Ramos (cell line): ENCODE measurements around the gene KIF3B.
"Not testable (repeated sequence)": the region's sequence is repeated elsewhere in the genome, so short reads cannot be mapped to it uniquely, and the experiment has no call there.

Source experiments
- in situ Hi-C: fragments of 300-500 bp; cut with MboI; formaldehyde crosslinking; loops from one replicate; pipeline ENCODE4 v1.14.3; 2022; ENCODE audit warnings: low sequenced_read_pairs; ENCODE audit not compliant: unreplicated experiment

Gene KIF3B

GRCh38 chr20:32291166-32291565 lies 13.7 kb downstream of the KIF3B start:
- in situ Hi-C loops, result no loop called here

GRCh38 chr20:32292548-32292947 lies 15.1 kb downstream of the KIF3B start:
- in situ Hi-C loops, result no loop called here

- in situ Hi-C loops, result no loop called here
These were observed 16.6 kb downstream of the KIF3B start for GRCh38 chr20:32294071-32294470.

DNA sequence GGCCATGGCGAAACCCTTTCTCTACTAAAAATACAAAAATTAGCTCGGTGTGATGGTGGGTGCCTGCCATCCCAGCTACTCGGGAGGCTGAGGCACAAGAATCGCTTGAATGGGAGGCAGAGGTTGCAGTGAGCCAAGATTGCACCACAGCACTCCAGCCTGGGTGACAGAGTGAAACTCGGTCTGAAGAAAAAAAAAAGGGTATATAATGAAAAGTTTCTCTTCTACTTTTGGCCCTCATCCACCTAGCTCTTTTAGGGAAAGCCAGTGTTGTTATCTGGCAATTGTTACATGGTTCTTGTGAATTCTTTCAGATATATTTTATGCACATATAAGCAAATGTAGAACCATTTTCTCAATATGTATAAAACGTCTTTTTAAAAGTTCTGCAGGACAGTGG lies 19.0 kb downstream of the KIF3B start:
- in situ Hi-C loops, result no loop called here

DNA sequence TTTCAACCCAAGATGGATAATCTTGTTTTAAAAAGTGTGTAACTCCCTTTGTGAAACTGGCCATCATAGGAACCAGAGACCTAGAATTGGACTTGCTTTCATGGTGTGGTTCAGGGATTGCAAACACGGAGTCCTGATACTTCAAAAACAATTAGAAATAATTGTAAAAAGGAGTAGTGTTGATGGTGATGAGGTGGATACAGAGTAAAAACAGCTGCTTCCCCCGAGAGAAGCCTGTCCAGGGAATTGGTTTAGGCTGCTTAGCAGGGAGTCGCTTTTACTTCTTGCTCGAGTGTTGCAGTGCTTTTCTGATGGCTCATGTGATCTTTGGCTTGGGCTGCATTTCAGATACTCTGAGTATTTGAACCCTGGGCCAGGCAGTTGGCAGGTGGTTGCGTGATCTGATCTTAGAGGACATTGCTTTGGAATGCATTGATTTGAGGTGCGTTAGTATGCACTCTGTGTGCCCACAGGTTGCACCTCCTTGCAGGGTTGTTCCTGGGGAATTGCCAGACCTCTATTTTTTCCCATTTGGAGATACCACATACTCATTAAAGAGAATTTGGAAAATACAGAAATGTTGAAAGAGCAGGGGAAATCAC lies 19.5 kb downstream of the KIF3B start:
- in situ Hi-C loops, result no loop called here

- in situ Hi-C loops, result no loop called here
These were observed 20.0 kb downstream of the KIF3B start for GRCh38 chr20:32297439-32297838.

DNA sequence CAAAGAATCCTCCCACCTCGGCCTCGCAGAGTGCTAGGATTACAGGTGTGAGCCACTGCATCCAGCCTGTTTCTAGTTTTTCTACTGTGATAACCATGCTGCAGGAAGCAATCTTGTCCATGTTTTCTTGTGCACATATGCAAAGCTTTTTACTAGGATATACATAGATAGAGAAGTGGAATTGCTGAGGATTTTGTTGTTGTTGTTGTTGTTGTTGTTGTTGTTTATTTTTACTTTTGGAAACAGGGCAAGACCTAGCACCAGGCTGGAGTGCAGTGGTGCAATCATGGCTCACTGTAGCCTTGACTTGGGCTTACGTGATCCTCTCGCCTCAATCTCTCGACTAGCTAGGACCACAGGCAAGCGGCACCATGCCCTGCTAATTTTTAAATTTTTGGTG lies 23.2 kb downstream of the KIF3B start:
- in situ Hi-C loops, result no loop called here

- in situ Hi-C loops, result no loop called here
These were observed 24.5 kb downstream of the KIF3B start for GRCh38 chr20:32301719-32302506.

DNA sequence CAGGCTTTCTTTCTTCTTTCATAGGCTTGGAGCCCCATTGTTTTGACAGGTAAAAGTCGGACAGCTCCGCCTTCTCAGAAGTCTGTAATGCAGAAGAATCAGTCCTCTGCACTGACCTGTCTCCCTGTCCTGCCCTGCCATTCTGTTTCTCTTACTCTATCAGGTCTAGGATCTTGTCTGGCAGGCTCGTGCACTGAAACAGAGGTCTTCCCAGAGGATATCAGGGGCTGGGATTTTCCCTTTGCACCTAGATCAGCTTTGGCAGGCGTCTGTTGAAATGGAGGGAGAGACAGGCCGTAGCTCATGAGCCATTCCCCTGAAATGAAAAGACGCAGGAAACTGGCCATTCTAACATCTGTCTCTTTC lies 25.0 kb downstream of the KIF3B start:
- in situ Hi-C loops, result no loop called here

- in situ Hi-C loops, result no loop called here
These were observed 26.8 kb downstream of the KIF3B start for GRCh38 chr20:32304131-32304746.

DNA sequence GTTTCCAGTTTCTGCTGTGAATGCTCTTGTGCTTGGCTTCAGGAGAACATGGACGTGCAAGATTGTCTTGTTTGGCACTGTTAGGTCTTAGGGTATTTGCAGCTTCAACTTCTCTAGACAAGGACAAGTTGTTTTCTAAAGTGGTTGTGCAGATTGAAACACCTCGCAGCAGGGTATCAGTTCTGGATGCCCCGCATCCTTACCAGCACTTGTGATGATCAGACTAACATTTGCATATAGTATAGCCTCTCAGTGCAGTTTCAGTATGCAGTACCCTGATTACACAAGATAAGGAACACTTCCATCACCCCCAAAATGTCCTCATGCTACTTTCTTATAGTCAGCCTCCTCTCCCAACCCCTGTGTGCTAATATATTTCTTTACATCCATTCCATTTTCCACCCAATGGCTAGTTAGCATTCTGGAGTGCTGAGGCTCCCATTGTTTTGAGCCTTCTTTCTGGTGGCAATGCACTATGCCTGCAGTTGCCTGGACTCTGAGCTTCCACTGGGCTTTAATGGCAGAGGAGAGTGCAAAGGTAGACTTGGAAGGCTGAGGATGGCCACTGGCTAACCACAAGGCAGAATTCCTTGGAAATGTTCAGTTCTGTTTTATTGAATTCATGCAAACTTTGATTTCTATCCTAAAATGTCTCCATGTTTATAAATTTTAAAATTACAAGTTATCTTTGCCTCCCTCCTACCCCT lies 35.4 kb downstream of the KIF3B start:
- in situ Hi-C loops, result no loop called here

- in situ Hi-C loops, result no loop called here
These were observed 37.3 kb downstream of the KIF3B start for GRCh38 chr20:32314768-32315167.

DNA sequence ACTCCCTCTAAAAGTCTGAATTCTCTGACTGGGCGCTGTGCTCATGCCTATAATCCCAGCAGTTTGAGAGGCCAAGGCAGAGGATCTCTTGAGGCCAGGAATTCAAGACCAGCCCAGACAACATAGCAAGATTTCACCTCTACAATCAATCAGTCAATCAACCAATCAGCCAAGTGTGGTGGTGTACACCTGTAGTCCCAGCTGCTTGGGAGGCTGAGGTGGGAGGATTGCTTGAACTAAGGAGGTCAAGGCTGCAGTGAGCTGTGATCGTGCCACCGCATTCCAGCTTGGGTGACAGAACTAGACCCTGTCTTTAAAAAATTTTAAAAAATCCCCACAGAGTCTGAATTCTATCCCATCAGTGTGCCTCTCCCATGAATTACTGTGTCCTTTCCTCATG lies 37.9 kb downstream of the KIF3B start:
- in situ Hi-C loops, result no loop called here

DNA sequence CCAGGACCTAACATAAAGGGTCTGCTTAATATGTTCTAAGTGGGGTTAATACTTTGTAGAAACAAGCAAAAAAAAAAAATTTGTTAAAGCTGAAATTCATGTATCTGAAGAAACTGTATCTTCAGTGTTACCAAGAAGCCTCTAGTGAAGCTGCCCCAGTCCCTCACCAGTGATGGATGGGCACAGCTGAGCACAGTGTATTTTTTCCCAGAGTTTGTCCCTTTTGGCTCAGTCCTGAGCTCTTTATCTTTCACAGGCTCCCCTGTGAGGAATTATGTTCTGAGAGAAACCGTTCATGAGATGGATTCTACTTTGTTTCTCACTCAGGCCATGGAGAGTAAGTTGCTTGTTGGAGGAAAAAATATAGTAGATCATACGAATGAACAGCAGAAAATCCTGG lies 38.4 kb downstream of the KIF3B start:
- in situ Hi-C loops, result no loop called here

DNA sequence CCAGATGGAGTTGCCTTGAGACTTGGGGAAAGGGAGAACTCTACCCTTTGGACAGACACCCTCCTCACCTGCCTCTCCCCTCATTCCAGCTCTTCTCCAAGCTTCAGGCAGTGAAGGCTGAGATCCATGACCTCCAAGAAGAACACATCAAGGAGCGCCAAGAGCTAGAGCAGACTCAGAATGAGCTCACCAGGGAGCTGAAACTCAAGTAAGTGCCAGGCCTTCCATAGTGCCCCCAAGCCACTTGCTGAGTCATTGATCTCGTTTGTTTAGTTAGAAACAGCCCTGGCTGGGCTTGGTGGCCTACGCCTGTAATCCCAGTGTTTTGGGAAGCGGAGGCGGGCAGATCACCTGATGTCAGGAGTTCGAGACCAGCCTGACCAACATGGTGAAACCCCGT lies 39.2 kb downstream of the KIF3B start:
- in situ Hi-C loops, result no loop called here

- in situ Hi-C loops, result no loop called here
These were observed 41.6 kb downstream of the KIF3B start for GRCh38 chr20:32319100-32319499.

DNA sequence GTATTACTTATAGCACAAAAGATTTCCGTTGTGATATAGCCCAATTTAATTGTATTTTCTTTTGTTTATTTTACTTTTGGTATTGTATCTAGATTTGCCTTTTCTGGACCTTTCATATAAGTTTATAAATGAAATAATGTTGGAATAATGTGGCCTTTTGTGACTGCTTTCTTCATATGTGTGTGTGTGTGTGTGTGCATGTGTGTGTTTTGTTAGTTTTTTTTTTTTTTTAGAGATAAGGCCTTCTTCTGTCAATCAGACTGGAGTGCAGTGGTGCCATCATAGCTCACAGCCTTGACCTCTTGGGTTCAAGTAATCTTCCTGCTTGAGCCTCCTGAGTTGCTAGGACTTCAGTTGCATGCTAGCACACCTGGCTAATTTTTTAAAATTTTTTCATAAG lies 42.9 kb downstream of the KIF3B start:
- in situ Hi-C loops, result no loop called here

DNA sequence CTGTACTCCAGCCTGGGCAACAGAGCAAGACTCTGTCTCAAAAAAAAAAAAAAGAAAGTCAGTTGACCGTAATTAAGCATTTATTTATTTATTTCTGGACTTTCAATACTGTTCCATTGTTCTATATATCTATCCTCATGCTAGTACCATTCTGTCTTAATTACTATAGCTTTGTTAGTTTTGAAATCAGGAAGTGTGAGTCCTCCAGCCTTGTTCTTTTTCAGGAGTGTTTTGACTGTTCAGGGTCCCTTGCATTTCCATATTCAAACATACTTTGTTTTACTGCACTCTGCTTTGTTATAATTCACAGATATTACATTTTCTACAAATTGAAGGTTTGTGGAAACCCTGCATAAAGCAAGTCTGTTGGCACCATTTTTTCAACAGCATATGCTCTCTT lies 43.9 kb downstream of the KIF3B start:
- in situ Hi-C loops, result no loop called here

GRCh38 chr20:32322260-32322659 lies 44.8 kb downstream of the KIF3B start:
- in situ Hi-C loops, result not testable (repeated sequence)

DNA sequence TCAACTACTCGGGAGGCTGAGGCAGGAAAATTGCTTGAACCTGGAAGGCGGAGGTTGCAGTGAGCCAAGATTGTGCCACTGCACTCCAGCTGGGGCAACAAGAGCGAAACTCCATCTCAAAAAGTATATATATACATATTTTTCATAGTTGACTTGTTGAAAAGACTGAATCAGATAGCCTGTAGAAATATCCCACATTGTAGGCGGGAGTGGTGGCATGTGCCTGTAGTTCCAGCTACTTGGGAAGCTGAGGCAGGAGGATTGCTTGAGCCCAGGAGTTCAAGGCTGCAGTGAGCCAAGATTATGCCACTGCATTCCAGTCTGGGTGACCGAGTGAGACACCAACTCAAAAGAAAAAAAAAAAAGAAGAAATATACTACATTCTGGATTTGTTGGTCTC lies 46.3 kb downstream of the KIF3B start:
- in situ Hi-C loops, result not testable (repeated sequence)
